GM12801 (cell line): ENCODE results near the gene IL6R.

Source experiments
- TF ChIP-seq, protein P1 (sequence below): IDR thresholded peaks from one replicate; pipeline ENCODE4 v1.5.1; 2011; ENCODE audit warnings: control low read depth; ENCODE audit not compliant: insufficient read length; ENCODE audit errors: extremely low read depth

The IL6R gene

GRCh38 chr1:154403983-154404382 is 1.2 kb upstream of the IL6R start:
- TF ChIP-seq, protein P1, sequence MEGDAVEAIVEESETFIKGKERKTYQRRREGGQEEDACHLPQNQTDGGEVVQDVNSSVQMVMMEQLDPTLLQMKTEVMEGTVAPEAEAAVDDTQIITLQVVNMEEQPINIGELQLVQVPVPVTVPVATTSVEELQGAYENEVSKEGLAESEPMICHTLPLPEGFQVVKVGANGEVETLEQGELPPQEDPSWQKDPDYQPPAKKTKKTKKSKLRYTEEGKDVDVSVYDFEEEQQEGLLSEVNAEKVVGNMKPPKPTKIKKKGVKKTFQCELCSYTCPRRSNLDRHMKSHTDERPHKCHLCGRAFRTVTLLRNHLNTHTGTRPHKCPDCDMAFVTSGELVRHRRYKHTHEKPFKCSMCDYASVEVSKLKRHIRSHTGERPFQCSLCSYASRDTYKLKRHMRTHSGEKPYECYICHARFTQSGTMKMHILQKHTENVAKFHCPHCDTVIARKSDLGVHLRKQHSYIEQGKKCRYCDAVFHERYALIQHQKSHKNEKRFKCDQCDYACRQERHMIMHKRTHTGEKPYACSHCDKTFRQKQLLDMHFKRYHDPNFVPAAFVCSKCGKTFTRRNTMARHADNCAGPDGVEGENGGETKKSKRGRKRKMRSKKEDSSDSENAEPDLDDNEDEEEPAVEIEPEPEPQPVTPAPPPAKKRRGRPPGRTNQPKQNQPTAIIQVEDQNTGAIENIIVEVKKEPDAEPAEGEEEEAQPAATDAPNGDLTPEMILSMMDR, result no peak

- TF ChIP-seq, protein P1, result no peak
Observed at GRCh38 chr1:154404511-154404931, 622 bp upstream of the IL6R start.

GRCh38 chr1:154405747-154406571 is 816 bp downstream of the IL6R start:
- TF ChIP-seq, protein P1, result no peak

- TF ChIP-seq, protein P1, result no peak
Observed at GRCh38 chr1:154406572-154406879, 1.4 kb downstream of the IL6R start.

DNA sequence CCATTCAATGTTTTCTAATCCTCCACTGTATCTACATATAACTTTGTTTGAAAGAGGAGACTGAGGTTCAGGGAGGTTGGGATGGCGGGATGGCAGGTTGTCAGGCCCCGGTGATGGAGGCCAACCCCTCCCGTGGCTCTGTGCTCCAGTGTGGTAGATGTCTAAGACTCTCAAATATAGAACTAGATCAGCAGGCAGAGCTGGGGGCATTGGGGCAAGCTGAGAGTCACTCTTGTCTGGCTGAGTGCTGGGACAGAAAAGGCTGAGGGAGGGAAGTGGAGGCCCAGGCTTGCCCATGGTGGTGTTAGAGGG is 1.7 kb downstream of the IL6R start:
- TF ChIP-seq, protein P1, result no peak

- TF ChIP-seq, protein P1, result no peak
Observed at GRCh38 chr1:154407198-154408091, 2.3 kb downstream of the IL6R start.

GRCh38 chr1:154408174-154408777 is 3.1 kb downstream of the IL6R start:
- TF ChIP-seq, protein P1, result no peak
